ENCODE data around the gene GPHB5.

Gene GPHB5, protein sequence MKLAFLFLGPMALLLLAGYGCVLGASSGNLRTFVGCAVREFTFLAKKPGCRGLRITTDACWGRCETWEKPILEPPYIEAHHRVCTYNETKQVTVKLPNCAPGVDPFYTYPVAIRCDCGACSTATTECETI

DNA sequence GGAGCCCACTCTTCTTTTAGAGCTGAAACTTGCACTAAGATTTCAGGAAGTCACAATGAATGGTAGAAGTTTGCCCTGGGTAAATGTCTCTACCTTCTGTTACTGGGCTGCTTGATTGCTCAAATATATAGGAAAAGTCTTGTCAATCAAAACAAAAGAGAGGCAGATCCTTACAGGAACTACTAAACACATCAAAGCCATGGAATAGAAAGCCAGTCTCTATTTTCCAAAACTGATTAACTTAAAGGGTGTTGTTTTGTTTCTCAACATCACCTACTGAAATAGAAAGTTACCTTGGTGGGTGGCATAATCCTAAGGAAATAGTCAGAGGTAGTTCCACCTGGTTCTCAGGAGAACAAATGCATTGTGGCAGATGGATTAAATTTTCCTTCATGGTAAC is at the start of gene GPHB5:
Gene GPHB5, minus strand, starts transcription at position 101 of the 400 bp plus-strand sequence. CDS start 1,086 bp downstream, outside the sequence.
- no peaks in the 10 kb centered on the region for H3K4me1 ChIP-seq (ENCODE audit: insufficient read depth, low read length)
- TF ChIP-seq, protein P1, sequence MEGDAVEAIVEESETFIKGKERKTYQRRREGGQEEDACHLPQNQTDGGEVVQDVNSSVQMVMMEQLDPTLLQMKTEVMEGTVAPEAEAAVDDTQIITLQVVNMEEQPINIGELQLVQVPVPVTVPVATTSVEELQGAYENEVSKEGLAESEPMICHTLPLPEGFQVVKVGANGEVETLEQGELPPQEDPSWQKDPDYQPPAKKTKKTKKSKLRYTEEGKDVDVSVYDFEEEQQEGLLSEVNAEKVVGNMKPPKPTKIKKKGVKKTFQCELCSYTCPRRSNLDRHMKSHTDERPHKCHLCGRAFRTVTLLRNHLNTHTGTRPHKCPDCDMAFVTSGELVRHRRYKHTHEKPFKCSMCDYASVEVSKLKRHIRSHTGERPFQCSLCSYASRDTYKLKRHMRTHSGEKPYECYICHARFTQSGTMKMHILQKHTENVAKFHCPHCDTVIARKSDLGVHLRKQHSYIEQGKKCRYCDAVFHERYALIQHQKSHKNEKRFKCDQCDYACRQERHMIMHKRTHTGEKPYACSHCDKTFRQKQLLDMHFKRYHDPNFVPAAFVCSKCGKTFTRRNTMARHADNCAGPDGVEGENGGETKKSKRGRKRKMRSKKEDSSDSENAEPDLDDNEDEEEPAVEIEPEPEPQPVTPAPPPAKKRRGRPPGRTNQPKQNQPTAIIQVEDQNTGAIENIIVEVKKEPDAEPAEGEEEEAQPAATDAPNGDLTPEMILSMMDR (IDR thresholded peaks at IDR 0.05; ENCODE audit: borderline replicate concordance, extremely low read depth, low read length, poor library complexity, severe bottlenecking): no peak
- TF ChIP-seq EZH2 (IDR thresholded peaks at IDR 0.05; ENCODE audit: borderline replicate concordance, low read depth, low read length, severe bottlenecking): no peak
- no peaks in the 10 kb centered on the region for H3K9me3 ChIP-seq (ENCODE audit: insufficient read depth, low read length, severe bottlenecking)
- H3K27me3 ChIP-seq (ENCODE audit: insufficient read depth, low read length, poor library complexity): peaks cover 6% of the 10 kb centered on the region
- H3K4me2 ChIP-seq (ENCODE audit: insufficient read depth, low read length): no peak within 1 kb of the TSS
- no peak for DNase-seq
- ATAC-seq (ENCODE audit: insufficient read depth, low read depth): no peak
- H4K20me1 ChIP-seq (ENCODE audit: insufficient read depth, low read length): no peaks in the 10 kb centered on the region
- no peak within 1 kb of the TSS for H3K9ac ChIP-seq (ENCODE audit: low read depth, low read length)
- H3K27ac ChIP-seq (ENCODE audit: low read length): no peak within 1 kb of the TSS
- no peaks in the 10 kb centered on the region for H3K36me3 ChIP-seq (ENCODE audit: insufficient read depth, low read length)
- no peaks in the 10 kb centered on the region for H3K79me2 ChIP-seq (ENCODE audit: insufficient read depth, low read length)
- H2AFZ ChIP-seq (ENCODE audit: low read depth, low read length): no peak within 1 kb of the TSS
- H3K4me3 ChIP-seq (ENCODE audit: low read depth in 1 of 2, low read length in 2 of 2): no peak within 1 kb of the TSS

DNA sequence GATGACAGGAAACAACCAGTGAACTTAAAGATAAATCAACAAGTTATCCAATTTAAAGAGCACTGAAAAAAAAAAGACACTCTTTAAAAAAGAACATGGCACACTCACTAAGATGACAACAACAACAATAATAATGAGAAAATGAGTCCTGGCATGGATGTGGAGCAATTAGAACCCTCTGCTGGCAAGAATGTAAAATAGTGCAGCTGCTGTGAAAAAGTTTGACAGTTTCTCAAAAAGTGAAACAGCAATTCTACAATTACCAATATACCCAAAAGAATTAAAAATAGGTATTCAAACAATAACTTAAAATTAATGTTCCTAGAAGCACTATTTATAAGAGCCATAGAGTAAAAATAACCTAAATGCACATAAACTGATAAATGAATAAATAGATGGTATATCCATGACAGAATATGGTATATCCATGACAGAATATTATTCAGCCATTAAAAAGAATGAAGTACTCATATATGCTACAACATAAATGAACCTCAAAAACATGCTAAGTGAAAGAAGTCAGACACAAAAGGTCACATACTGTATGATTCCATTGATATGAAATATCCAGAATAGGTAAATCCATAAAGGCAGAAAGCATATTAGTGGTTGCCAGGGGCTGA is 49.1 kb upstream of the GPHB5 start:
- Histone ChIP-seq H2AFZ (ENCODE audit: low read depth, low read length) (no peak overlapping the region), H3K27me3 (ENCODE audit: insufficient read depth, low read length, poor library complexity) (no peaks in the 10 kb centered on the region), H4K20me1 (ENCODE audit: insufficient read depth, low read length) (no peaks in the 10 kb centered on the region), H3K4me1 (ENCODE audit: insufficient read depth, low read length) (no peaks in the 10 kb centered on the region), H3K27ac (ENCODE audit: low read length) (no peak overlapping the region), H3K79me2 (ENCODE audit: insufficient read depth, low read length) (no peaks in the 10 kb centered on the region), H3K4me3 (ENCODE audit: low read depth in 1 of 2, low read length in 2 of 2) (no peak overlapping the region), H3K36me3 (ENCODE audit: insufficient read depth, low read length) (peaks cover 2% of the 10 kb centered on the region; the same call in 1 of the 2 replicates), H3K9me3 (ENCODE audit: insufficient read depth, low read length, severe bottlenecking) (no peaks in the 10 kb centered on the region), H3K9ac (ENCODE audit: low read depth, low read length) (no peak overlapping the region), H3K4me2 (ENCODE audit: insufficient read depth, low read length) (no peak overlapping the region)
- no peak for TF ChIP-seq EZH2 (IDR thresholded peaks at IDR 0.05; ENCODE audit: borderline replicate concordance, low read depth, low read length, severe bottlenecking)
- TF ChIP-seq, protein P1 (IDR thresholded peaks at IDR 0.05; ENCODE audit: borderline replicate concordance, extremely low read depth, low read length, poor library complexity, severe bottlenecking): no peak
- ATAC-seq (ENCODE audit: insufficient read depth, low read depth) (no peak), DNase-seq (no peak)

DNA sequence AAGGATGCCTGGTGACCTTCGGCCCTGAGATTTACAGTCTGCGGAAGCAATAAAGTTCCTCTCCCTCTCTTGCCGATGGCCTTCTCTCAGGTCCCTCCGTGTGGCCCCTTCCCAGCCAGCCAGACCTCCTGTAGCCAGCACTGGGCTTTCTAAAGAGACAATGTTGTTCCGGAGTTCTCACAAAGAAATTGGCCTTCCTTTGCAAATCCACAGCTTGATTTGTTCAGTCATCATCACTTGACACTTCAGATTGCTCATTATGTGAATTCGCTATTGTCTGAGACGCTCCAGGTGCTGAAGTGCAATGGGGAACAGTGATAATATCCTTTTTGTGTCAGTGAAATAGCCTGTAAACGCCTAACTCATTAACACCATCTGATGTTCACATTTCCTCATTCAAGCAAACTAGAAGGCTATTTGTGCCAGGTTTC is 43.7 kb upstream of the GPHB5 start:
- no peak for ATAC-seq (ENCODE audit: insufficient read depth, low read depth)
- no peaks in the 10 kb centered on the region for H3K9me3 ChIP-seq (ENCODE audit: insufficient read depth, low read length, severe bottlenecking)
- H3K79me2 ChIP-seq (ENCODE audit: insufficient read depth, low read length): no peaks in the 10 kb centered on the region
- no peaks in the 10 kb centered on the region for H3K4me1 ChIP-seq (ENCODE audit: insufficient read depth, low read length)
- no peak for TF ChIP-seq EZH2 (IDR thresholded peaks at IDR 0.05; ENCODE audit: borderline replicate concordance, low read depth, low read length, severe bottlenecking)
- TF ChIP-seq, protein P1 (IDR thresholded peaks at IDR 0.05; ENCODE audit: borderline replicate concordance, extremely low read depth, low read length, poor library complexity, severe bottlenecking): no peak
- peaks cover 5% of the 10 kb centered on the region for H3K27me3 ChIP-seq (ENCODE audit: insufficient read depth, low read length, poor library complexity)
- no peak for DNase-seq
- no peak overlapping the region for H3K4me2 ChIP-seq (ENCODE audit: insufficient read depth, low read length)
- H3K27ac ChIP-seq (ENCODE audit: low read length): no peak overlapping the region
- no peak overlapping the region for H2AFZ ChIP-seq (ENCODE audit: low read depth, low read length)
- no peak overlapping the region for H3K9ac ChIP-seq (ENCODE audit: low read depth, low read length)
- H3K4me3 ChIP-seq (ENCODE audit: low read depth in 1 of 2, low read length in 2 of 2): no peak overlapping the region
- H3K36me3 ChIP-seq (ENCODE audit: insufficient read depth, low read length): no peaks in the 10 kb centered on the region
- no peaks in the 10 kb centered on the region for H4K20me1 ChIP-seq (ENCODE audit: insufficient read depth, low read length)
